Activated T-helper 2 cell treated with anti-CD3 and anti-CD28 coated beads, Interferon-gamma antibody, Interleukin-2, Interleukin-4, amounts not matched to agents 10 μg/mL and 5 μg/mL and 100 μg/mL, durations not matched to agents 14 hours and 24 hours and 36 hours (primary cell): ENCODE measurements around the gene RNASE7. TPM values are rescaled to one million over a fixed set of nuclear protein-coding genes. Genes with fewer than 3 reads are reported as not detected.

Experiments
- DNase-seq: peaks from one replicate; pipeline ENCODE4 v3.0.0; 2021; ENCODE audit warnings: low spot score
- H3K27ac Mint-ChIP-seq: one replicate; pipeline ENCODE4 v1.8.0; 2021; ENCODE audit warnings: mixed read lengths
- H3K27me3 Mint-ChIP-seq: one replicate; pipeline ENCODE4 v1.8.0; 2021; ENCODE audit warnings: low read depth, mixed read lengths
- H3K36me3 Mint-ChIP-seq: one replicate; pipeline ENCODE4 v1.8.0; 2021; ENCODE audit warnings: low read depth, mixed read lengths
- H3K4me1 Mint-ChIP-seq: one replicate; pipeline ENCODE4 v1.8.0; 2021; ENCODE audit warnings: low read depth, mixed read lengths
- H3K4me3 Mint-ChIP-seq: one replicate; pipeline ENCODE4 v1.8.0; 2021; ENCODE audit warnings: low read depth, mild to moderate bottlenecking, moderate library complexity, mixed read lengths
- H3K9me3 Mint-ChIP-seq: one replicate; pipeline ENCODE4 v1.8.0; 2021; ENCODE audit warnings: mixed read lengths
- intact Hi-C: fragments of 100-400 bp; cut with micrococcal nuclease; formaldehyde crosslinking; loops from one replicate; pipeline ENCODE4 v1.15.1; 2023
- total RNA-seq: library from RNA; stranded (reverse); gene quantifications from 2 replicates; pipeline ENCODE4 v1.2.3, GENCODE V29; 2022

RNASE7 gene
- total RNA-seq, 1 donor from 2014 or later = not detected

- no peak for DNase-seq
Observed at GRCh38 chr14:21069388-21070082, 27.4 kb downstream of the RNASE7 start.

GRCh38 chr14:21070083-21070609 is 28.0 kb downstream of the RNASE7 start, which contains the start of gene ARHGEF40:
Gene ARHGEF40, plus strand, starts transcription at chr14:21070304. Its CDS starts 93 bp downstream, at chr14:21070397.
- Mint-ChIP-seq H3K4me3 (peak within 1 kb of the TSS; percentile 72), H3K4me1 (peaks cover 30% of the 10 kb centered on the region), H3K27ac (no peak within 1 kb of the TSS), H3K36me3 (no peaks in the 10 kb centered on the region), H3K27me3 (peaks cover 76% of the 10 kb centered on the region), H3K9me3 (no peaks in the 10 kb centered on the region)
- no peak for DNase-seq
- intact Hi-C loops = no loop called here

More at GRCh38 chr14:21069388-21070082, 27.4 kb downstream of the RNASE7 start:
- Mint-ChIP-seq H3K27ac (no peak overlapping the region), H3K36me3 (no peaks in the 10 kb centered on the region), H3K4me1 (peaks cover 30% of the 10 kb centered on the region), H3K9me3 (no peaks in the 10 kb centered on the region), H3K27me3 (peaks cover 78% of the 10 kb centered on the region), H3K4me3 (peak overlapping the region; percentile 64)
- intact Hi-C loops = loop anchor here (2.0 kb wide), 1 partner anchor 37 kb away; no protein-coding TSS in a partner anchor

- Mint-ChIP-seq H3K36me3 (no peaks in the 10 kb centered on the region), H3K27me3 (peaks cover 71% of the 10 kb centered on the region), H3K9me3 (no peaks in the 10 kb centered on the region), H3K4me1 (peaks cover 30% of the 10 kb centered on the region), H3K4me3 (peak overlapping the region; percentile 72), H3K27ac (no peak overlapping the region)
- intact Hi-C loops = no loop called here
- no peak for DNase-seq
Observed at GRCh38 chr14:21070610-21071224, 28.6 kb downstream of the RNASE7 start.

GRCh38 chr14:21071225-21072030 is 29.3 kb downstream of the RNASE7 start:
- Mint-ChIP-seq H3K9me3 (no peaks in the 10 kb centered on the region), H3K27me3 (peaks cover 66% of the 10 kb centered on the region), H3K27ac (no peak overlapping the region), H3K4me3 (peak overlapping the region; percentile 72), H3K36me3 (no peaks in the 10 kb centered on the region), H3K4me1 (peaks cover 30% of the 10 kb centered on the region)
- intact Hi-C loops = no loop called here
- DNase-seq = peak; percentile 24

- Mint-ChIP-seq H3K4me3 (no peak overlapping the region), H3K27me3 (peaks cover 61% of the 10 kb centered on the region), H3K36me3 (no peaks in the 10 kb centered on the region), H3K9me3 (no peaks in the 10 kb centered on the region), H3K4me1 (peaks cover 30% of the 10 kb centered on the region), H3K27ac (no peak overlapping the region)
- intact Hi-C loops = no loop called here
- no peak for DNase-seq
Observed at GRCh38 chr14:21072031-21072473, 29.9 kb downstream of the RNASE7 start.

- Mint-ChIP-seq H3K4me1 (peaks cover 30% of the 10 kb centered on the region), H3K36me3 (no peaks in the 10 kb centered on the region), H3K4me3 (peak overlapping the region; percentile 19), H3K27me3 (peaks cover 55% of the 10 kb centered on the region), H3K27ac (no peak overlapping the region), H3K9me3 (no peaks in the 10 kb centered on the region)
- DNase-seq = no peak
- intact Hi-C loops = no loop called here
Observed at GRCh38 chr14:21072781-21073339, 30.7 kb downstream of the RNASE7 start.

- Mint-ChIP-seq H3K9me3 (no peaks in the 10 kb centered on the region), H3K27me3 (peaks cover 47% of the 10 kb centered on the region), H3K36me3 (no peaks in the 10 kb centered on the region), H3K27ac (no peak overlapping the region), H3K4me1 (peaks cover 24% of the 10 kb centered on the region), H3K4me3 (no peak overlapping the region)
- intact Hi-C loops = no loop called here
- no peak for DNase-seq
Observed at GRCh38 chr14:21073921-21074320, 31.8 kb downstream of the RNASE7 start.

- intact Hi-C loops = no loop called here
- Mint-ChIP-seq H3K4me3 (no peak overlapping the region), H3K36me3 (no peaks in the 10 kb centered on the region), H3K9me3 (no peaks in the 10 kb centered on the region), H3K27ac (no peak overlapping the region), H3K4me1 (peaks cover 18% of the 10 kb centered on the region), H3K27me3 (peaks cover 43% of the 10 kb centered on the region)
- DNase-seq = no peak
Observed at GRCh38 chr14:21074398-21075272, 32.5 kb downstream of the RNASE7 start.

- peaks cover 34% of the 10 kb centered on the region for H3K27me3 Mint-ChIP-seq
- intact Hi-C loops = no loop called here
- H3K4me1 Mint-ChIP-seq = peaks cover 15% of the 10 kb centered on the region
- no peaks in the 10 kb centered on the region for H3K36me3 Mint-ChIP-seq
- no peak overlapping the region for H3K4me3 Mint-ChIP-seq
- no peaks in the 10 kb centered on the region for H3K9me3 Mint-ChIP-seq
- no peak overlapping the region for H3K27ac Mint-ChIP-seq
- DNase-seq = no peak
Observed at GRCh38 chr14:21075719-21076437, 33.7 kb downstream of the RNASE7 start.

GRCh38 chr14:21077672-21078071 is 35.5 kb downstream of the RNASE7 start:
- H3K4me3 Mint-ChIP-seq = no peak overlapping the region
- peaks cover 16% of the 10 kb centered on the region for H3K27me3 Mint-ChIP-seq
- DNase-seq = no peak
- no peak overlapping the region for H3K27ac Mint-ChIP-seq
- intact Hi-C loops = no loop called here
- H3K36me3 Mint-ChIP-seq = no peaks in the 10 kb centered on the region
- H3K9me3 Mint-ChIP-seq = no peaks in the 10 kb centered on the region
- H3K4me1 Mint-ChIP-seq = no peaks in the 10 kb centered on the region

GRCh38 chr14:21078287-21078686 is 36.1 kb downstream of the RNASE7 start:
- Mint-ChIP-seq H3K4me3 (no peak overlapping the region), H3K27ac (no peak overlapping the region), H3K36me3 (no peaks in the 10 kb centered on the region), H3K27me3 (peaks cover 11% of the 10 kb centered on the region), H3K9me3 (no peaks in the 10 kb centered on the region), H3K4me1 (no peaks in the 10 kb centered on the region)
- no peak for DNase-seq
- intact Hi-C loops = no loop called here
